HepG2 (cell line): ENCODE data around the gene DALRD3. TPM values are rescaled to one million over a fixed set of nuclear protein-coding genes. Genes with fewer than 3 reads are reported as not detected.

Experiments
- ATM ChIP-seq: fragments of 450-650 bp; IDR thresholded peaks from 2 replicates; pipeline ENCODE4 v1.7.1; 2017; ENCODE audit warnings: mild to moderate bottlenecking, borderline replicate concordance
- FOXA3 ChIP-seq: IDR thresholded peaks from 2 replicates; pipeline ENCODE4 v1.6.1; 2016; ENCODE audit warnings: missing genetic modification reagents, missing compliant biosample characterization
- GABPB1 ChIP-seq: IDR thresholded peaks from 2 replicates; pipeline ENCODE4 v1.6.1; 2016; ENCODE audit warnings: mild to moderate bottlenecking, missing genetic modification reagents, moderate library complexity, missing compliant biosample characterization
- HDAC6 ChIP-seq: fragments of 200-600 bp; sonication (generic); IDR thresholded peaks from 2 replicates; pipeline ENCODE4 v1.7.0; 2017; ENCODE audit warnings: mild to moderate bottlenecking, antibody characterized with exemption, low read length, low read depth
- KDM5B ChIP-seq: sonication (generic); formaldehyde crosslinking; IDR thresholded peaks from 2 replicates; pipeline ENCODE4 v1.4.0; 2020; ENCODE audit warnings: missing genetic modification reagents, mild to moderate bottlenecking, borderline replicate concordance
- MAFK ChIP-seq, 2 experiments: IDR thresholded peaks in 1 of 2; conservative IDR thresholded peaks in 1 of 2; 2 replicates each; pipeline ENCODE4 v1.6.1; 2011; ENCODE audit warnings: improper control_type of control experiment in 2 of 2, low read length in 2 of 2
- PPARG ChIP-seq: conservative IDR thresholded peaks from 2 replicates; pipeline ENCODE4 v1.6.1; 2016; ENCODE audit warnings: missing biosample characterization, missing genetic modification reagents
- RFX1 ChIP-seq: fragments of 450-650 bp; IDR thresholded peaks from 2 replicates; pipeline ENCODE4 v1.6.1; 2017
- SMC3 ChIP-seq: IDR thresholded peaks from 2 replicates; pipeline ENCODE4 v1.6.1; 2011; ENCODE audit warnings: low read length, improper control_type of control experiment
- ZMYM2 ChIP-seq: sonication (generic); formaldehyde crosslinking; IDR thresholded peaks from 2 replicates; pipeline ENCODE4 v1.8.0; 2022; ENCODE audit warnings: mild to moderate bottlenecking, missing genetic modification reagents
- ZNF629 ChIP-seq: sonication (generic); formaldehyde crosslinking; conservative IDR thresholded peaks from 2 replicates; pipeline ENCODE4 v1.5.0; 2020; ENCODE audit warnings: missing genetic modification reagents
- ZNF746 ChIP-seq: sonication (generic); formaldehyde crosslinking; IDR thresholded peaks from 2 replicates; pipeline ENCODE4 v1.8.0; 2022; ENCODE audit warnings: mild to moderate bottlenecking, missing genetic modification reagents
- ZNF83 ChIP-seq: sonication (generic); formaldehyde crosslinking; IDR thresholded peaks from 2 replicates; pipeline ENCODE4 v1.4.0; 2020; ENCODE audit warnings: missing genetic modification reagents, mild to moderate bottlenecking, borderline replicate concordance
- ZNF839 ChIP-seq: sonication (generic); formaldehyde crosslinking; IDR thresholded peaks from 2 replicates; pipeline ENCODE4 v1.4.0; 2020; ENCODE audit warnings: missing genetic modification reagents, mild to moderate bottlenecking, borderline replicate concordance
- polyA plus RNA-seq, 8 experiments: library from polyadenylated mRNA; depleted of rRNA in 3 of 8; stranded (reverse) in 7 of 8; unstranded in 1 of 8; fragments of >200 nt; fragmentation: Illumina TruSeq in 4 of 8; extraction: Trizol in 4 of 8; gene quantifications; 2 replicates each; pipeline versions ENCODE4 v1.2.1 to v1.2.3, GENCODE V29; 2011 to 2016; ENCODE audit warnings: low read depth in 4 of 8, missing spikeins in 1 of 8, mixed read lengths in 1 of 8; ENCODE audit not compliant: insufficient read depth in 1 of 8
- total RNA-seq, 5 experiments: library from RNA; depleted of rRNA; stranded (reverse); fragments of >200 nt; fragmentation: Illumina TruSeq; extraction: Trizol; gene quantifications; 2 replicates each; pipeline ENCODE4 v1.2.3, GENCODE V29; 2016; ENCODE audit warnings: low read depth in 1 of 5
- TF ChIP-seq, protein P1 (sequence below): sonication (generic); formaldehyde crosslinking; IDR thresholded peaks from 2 replicates; pipeline ENCODE4 v1.4.0; 2020; ENCODE audit warnings: mild to moderate bottlenecking, missing genetic modification reagents
- TF ChIP-seq, protein P2 (sequence below): sonication (generic); formaldehyde crosslinking; IDR thresholded peaks from 2 replicates; pipeline ENCODE4 v1.8.1; 2023; ENCODE audit warnings: mild to moderate bottlenecking, inconsistent platforms, moderate library complexity, missing genetic modification reagents, borderline replicate concordance
- TF ChIP-seq, protein P3 (sequence below): sonication (generic); formaldehyde crosslinking; IDR thresholded peaks from 2 replicates; pipeline ENCODE4 v1.8.1; 2023; ENCODE audit warnings: mild to moderate bottlenecking, moderate library complexity, missing genetic modification reagents
- TF ChIP-seq, protein P4 (sequence below): sonication (generic); formaldehyde crosslinking; IDR thresholded peaks from 2 replicates; pipeline ENCODE4 v1.4.0; 2020; ENCODE audit warnings: missing genetic modification reagents
- TF ChIP-seq, protein P5 (sequence below): sonication (generic); formaldehyde crosslinking; IDR thresholded peaks from 2 replicates; pipeline ENCODE4 v1.4.0; 2020; ENCODE audit warnings: missing genetic modification reagents, borderline replicate concordance

The DALRD3 gene
- total and polyA plus RNA-seq, 2 of the 13 experiments (the other 11 are each of a cell fraction or from before 2014, with no cell fraction given): 19.9 to 36.5 TPM

DNA sequence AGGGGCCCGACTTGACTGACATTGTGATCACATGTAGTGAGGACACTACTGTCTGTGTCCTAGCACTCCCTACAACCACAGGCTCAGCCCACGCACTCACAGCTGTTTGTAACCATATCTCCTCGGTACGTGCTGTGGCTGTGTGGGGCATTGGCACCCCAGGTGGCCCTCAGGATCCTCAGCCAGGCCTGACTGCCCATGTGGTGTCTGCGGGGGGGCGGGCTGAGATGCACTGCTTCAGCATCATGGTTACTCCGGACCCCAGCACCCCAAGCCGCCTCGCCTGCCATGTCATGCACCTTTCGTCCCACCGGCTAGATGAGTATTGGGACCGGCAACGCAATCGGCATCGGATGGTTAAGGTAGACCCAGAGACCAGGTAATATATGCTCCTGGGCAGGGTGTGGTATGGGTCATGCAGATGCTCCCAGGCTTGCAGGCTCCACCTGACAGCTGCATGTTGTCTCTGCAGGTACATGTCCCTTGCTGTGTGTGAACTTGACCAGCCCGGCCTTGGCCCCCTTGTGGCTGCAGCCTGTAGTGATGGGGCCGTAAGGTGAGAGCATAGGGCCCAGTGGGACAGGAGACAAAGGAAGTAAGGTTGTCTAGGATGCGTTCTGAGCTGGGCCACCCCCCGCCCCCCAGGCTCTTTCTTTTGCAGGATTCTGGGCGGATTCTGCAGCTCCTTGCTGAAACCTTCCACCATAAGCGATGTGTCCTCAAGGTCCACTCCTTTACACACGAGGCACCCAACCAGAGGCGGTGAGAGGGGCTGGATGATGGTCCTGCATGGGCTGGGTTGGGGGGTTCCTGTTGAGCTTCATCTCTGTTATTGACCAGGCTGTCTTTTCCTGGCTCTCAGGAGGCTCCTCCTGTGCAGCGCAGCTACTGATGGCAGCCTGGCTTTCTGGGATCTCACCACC is 4.4 kb downstream of the DALRD3 start (continued):
- TF ChIP-seq KDM5B (CRISPR knock-in tag) (no peak), RFX1 (no peak), HDAC6 (no peak), ATM (no peak), ZNF83 (no peak), MAFK (conservative IDR thresholded peaks at IDR 0.05 in 1 of 2, IDR thresholded peaks at IDR 0.05 in 1 of 2; ENCODE audit: low read length in 2 of 2) (no peak), GABPB1 (CRISPR knock-in tag) (no peak), PPARG (CRISPR knock-in tag) (no peak), ZNF629 (CRISPR knock-in tag) (no peak), ZNF839 (no peak), FOXA3 (no peak), ZNF746 (CRISPR knock-in tag) (no peak), ZMYM2 (CRISPR knock-in tag) (no peak), SMC3 (peak; percentile 48; the same call in 1 of the 2 replicates)
- TF ChIP-seq, protein P1, sequence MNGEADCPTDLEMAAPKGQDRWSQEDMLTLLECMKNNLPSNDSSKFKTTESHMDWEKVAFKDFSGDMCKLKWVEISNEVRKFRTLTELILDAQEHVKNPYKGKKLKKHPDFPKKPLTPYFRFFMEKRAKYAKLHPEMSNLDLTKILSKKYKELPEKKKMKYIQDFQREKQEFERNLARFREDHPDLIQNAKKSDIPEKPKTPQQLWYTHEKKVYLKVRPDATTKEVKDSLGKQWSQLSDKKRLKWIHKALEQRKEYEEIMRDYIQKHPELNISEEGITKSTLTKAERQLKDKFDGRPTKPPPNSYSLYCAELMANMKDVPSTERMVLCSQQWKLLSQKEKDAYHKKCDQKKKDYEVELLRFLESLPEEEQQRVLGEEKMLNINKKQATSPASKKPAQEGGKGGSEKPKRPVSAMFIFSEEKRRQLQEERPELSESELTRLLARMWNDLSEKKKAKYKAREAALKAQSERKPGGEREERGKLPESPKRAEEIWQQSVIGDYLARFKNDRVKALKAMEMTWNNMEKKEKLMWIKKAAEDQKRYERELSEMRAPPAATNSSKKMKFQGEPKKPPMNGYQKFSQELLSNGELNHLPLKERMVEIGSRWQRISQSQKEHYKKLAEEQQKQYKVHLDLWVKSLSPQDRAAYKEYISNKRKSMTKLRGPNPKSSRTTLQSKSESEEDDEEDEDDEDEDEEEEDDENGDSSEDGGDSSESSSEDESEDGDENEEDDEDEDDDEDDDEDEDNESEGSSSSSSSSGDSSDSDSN: no peak
- TF ChIP-seq, protein P2, sequence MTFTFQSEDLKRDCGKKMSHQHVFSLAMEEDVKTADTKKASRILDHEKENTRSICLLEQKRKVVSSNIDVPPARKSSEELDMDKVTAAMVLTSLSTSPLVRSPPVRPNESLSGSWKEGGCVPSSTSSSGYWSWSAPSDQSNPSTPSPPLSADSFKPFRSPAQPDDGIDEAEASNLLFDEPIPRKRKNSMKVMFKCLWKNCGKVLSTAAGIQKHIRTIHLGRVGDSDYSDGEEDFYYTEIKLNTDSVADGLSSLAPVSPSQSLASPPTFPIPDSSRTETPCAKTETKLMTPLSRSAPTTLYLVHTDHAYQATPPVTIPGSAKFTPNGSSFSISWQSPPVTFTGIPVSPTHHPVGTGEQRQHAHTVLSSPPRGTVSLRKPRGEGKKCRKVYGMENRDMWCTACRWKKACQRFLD: no peak
- TF ChIP-seq, protein P3, sequence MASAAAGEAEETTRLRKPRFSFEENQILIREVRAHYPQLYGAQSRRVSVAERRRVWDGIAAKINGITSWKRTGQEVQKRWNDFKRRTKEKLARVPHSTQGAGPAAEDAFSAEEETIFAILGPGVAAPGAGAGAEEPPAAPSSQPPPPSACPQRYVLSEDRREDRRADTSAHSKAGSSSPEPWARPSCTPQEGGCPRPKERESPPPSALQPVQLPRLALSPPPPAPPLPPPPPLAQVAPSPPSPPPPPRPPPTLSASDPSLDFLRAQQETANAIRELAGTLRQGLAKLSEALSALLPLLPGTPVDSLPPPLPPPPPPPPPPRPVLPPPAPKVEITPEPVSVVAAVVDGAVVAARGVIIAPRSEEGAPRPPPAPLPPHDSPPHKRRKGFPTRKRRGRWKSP (CRISPR knock-in tag): no peak
- TF ChIP-seq, protein P4, sequence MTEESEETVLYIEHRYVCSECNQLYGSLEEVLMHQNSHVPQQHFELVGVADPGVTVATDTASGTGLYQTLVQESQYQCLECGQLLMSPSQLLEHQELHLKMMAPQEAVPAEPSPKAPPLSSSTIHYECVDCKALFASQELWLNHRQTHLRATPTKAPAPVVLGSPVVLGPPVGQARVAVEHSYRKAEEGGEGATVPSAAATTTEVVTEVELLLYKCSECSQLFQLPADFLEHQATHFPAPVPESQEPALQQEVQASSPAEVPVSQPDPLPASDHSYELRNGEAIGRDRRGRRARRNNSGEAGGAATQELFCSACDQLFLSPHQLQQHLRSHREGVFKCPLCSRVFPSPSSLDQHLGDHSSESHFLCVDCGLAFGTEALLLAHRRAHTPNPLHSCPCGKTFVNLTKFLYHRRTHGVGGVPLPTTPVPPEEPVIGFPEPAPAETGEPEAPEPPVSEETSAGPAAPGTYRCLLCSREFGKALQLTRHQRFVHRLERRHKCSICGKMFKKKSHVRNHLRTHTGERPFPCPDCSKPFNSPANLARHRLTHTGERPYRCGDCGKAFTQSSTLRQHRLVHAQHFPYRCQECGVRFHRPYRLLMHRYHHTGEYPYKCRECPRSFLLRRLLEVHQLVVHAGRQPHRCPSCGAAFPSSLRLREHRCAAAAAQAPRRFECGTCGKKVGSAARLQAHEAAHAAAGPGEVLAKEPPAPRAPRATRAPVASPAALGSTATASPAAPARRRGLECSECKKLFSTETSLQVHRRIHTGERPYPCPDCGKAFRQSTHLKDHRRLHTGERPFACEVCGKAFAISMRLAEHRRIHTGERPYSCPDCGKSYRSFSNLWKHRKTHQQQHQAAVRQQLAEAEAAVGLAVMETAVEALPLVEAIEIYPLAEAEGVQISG: no peak
- TF ChIP-seq, protein P5, sequence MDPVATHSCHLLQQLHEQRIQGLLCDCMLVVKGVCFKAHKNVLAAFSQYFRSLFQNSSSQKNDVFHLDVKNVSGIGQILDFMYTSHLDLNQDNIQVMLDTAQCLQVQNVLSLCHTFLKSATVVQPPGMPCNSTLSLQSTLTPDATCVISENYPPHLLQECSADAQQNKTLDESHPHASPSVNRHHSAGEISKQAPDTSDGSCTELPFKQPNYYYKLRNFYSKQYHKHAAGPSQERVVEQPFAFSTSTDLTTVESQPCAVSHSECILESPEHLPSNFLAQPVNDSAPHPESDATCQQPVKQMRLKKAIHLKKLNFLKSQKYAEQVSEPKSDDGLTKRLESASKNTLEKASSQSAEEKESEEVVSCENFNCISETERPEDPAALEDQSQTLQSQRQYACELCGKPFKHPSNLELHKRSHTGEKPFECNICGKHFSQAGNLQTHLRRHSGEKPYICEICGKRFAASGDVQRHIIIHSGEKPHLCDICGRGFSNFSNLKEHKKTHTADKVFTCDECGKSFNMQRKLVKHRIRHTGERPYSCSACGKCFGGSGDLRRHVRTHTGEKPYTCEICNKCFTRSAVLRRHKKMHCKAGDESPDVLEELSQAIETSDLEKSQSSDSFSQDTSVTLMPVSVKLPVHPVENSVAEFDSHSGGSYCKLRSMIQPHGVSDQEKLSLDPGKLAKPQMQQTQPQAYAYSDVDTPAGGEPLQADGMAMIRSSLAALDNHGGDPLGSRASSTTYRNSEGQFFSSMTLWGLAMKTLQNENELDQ (CRISPR knock-in tag): no peak
